HepG2 (cell line): ENCODE results near the gene TBX6. TPM values are rescaled to one million over a fixed set of nuclear protein-coding genes. Genes with fewer than 3 reads are reported as not detected.

Source experiments
- E2F2 ChIP-seq: sonication (generic); formaldehyde crosslinking; IDR thresholded peaks from 2 replicates; pipeline ENCODE4 v1.4.0; 2020; ENCODE audit warnings: missing genetic modification reagents, borderline replicate concordance
- ELK4 ChIP-seq: sonication (generic); formaldehyde crosslinking; IDR thresholded peaks from 2 replicates; pipeline ENCODE4 v1.9.0; 2021; ENCODE audit warnings: missing genetic modification reagents, borderline replicate concordance
- HDAC6 ChIP-seq: fragments of 200-600 bp; sonication (generic); IDR thresholded peaks from 2 replicates; pipeline ENCODE4 v1.7.0; 2017; ENCODE audit warnings: mild to moderate bottlenecking, antibody characterized with exemption, low read length, low read depth
- HNF4A ChIP-seq: sonication (generic); formaldehyde crosslinking; IDR thresholded peaks from 2 replicates; pipeline ENCODE4 v1.4.0; 2020; ENCODE audit warnings: missing genetic modification reagents
- HNRNPUL1 ChIP-seq: fragments of 200-400 bp; formaldehyde crosslinking; IDR thresholded peaks from 2 replicates; pipeline ENCODE4 v1.6.1; 2017; ENCODE audit warnings: low read depth, mild to moderate bottlenecking, low read length, moderate library complexity
- KDM2A ChIP-seq: sonication (generic); formaldehyde crosslinking; IDR thresholded peaks from 2 replicates; pipeline ENCODE4 v1.4.0; 2020; ENCODE audit warnings: low read depth, missing genetic modification reagents, borderline replicate concordance
- KLF6 ChIP-seq: IDR thresholded peaks from 2 replicates; pipeline ENCODE4 v1.8.0; 2016; ENCODE audit warnings: missing biosample characterization, missing genetic modification reagents
- MED8 ChIP-seq: sonication (generic); formaldehyde crosslinking; IDR thresholded peaks from 2 replicates; pipeline ENCODE4 v1.8.1; 2023; ENCODE audit warnings: mild to moderate bottlenecking, missing genetic modification reagents; ENCODE audit not compliant: insufficient replicate concordance
- PLSCR1 ChIP-seq: sonication (generic); formaldehyde crosslinking; IDR thresholded peaks from 2 replicates; pipeline ENCODE4 v1.5.0; 2020; ENCODE audit warnings: missing genetic modification reagents, mild to moderate bottlenecking, borderline replicate concordance
- ZBTB26 ChIP-seq: IDR thresholded peaks from 2 replicates; pipeline ENCODE4 v1.6.1; 2016; ENCODE audit warnings: missing compliant biosample characterization, missing genetic modification reagents, borderline replicate concordance
- ZNF337 ChIP-seq: sonication (generic); formaldehyde crosslinking; IDR thresholded peaks from 2 replicates; pipeline ENCODE4 v1.5.1; 2020; ENCODE audit warnings: missing genetic modification reagents, low read depth, mild to moderate bottlenecking, borderline replicate concordance
- ZNF512 ChIP-seq: sonication (generic); formaldehyde crosslinking; IDR thresholded peaks from 2 replicates; pipeline ENCODE4 v1.4.0; 2020; ENCODE audit warnings: mild to moderate bottlenecking, missing genetic modification reagents
- ZNF562 ChIP-seq: sonication (generic); formaldehyde crosslinking; IDR thresholded peaks from 2 replicates; pipeline ENCODE4 v1.8.0; 2022; ENCODE audit warnings: missing genetic modification reagents, borderline replicate concordance
- ZNF646 ChIP-seq: sonication (generic); formaldehyde crosslinking; IDR thresholded peaks from 2 replicates; pipeline ENCODE4 v1.9.0; 2021; ENCODE audit warnings: mild to moderate bottlenecking, missing genetic modification reagents
- polyA plus RNA-seq, 8 experiments: library from polyadenylated mRNA; depleted of rRNA in 3 of 8; stranded (reverse) in 7 of 8; unstranded in 1 of 8; fragments of >200 nt; fragmentation: Illumina TruSeq in 4 of 8; extraction: Trizol in 4 of 8; gene quantifications; 2 replicates each; pipeline versions ENCODE4 v1.2.1 to v1.2.3, GENCODE V29; 2011 to 2016; ENCODE audit warnings: low read depth in 4 of 8, missing spikeins in 1 of 8, mixed read lengths in 1 of 8; ENCODE audit not compliant: insufficient read depth in 1 of 8
- total RNA-seq, 5 experiments: library from RNA; depleted of rRNA; stranded (reverse); fragments of >200 nt; fragmentation: Illumina TruSeq; extraction: Trizol; gene quantifications; 2 replicates each; pipeline ENCODE4 v1.2.3, GENCODE V29; 2016; ENCODE audit warnings: low read depth in 1 of 5

Gene TBX6
- total and polyA plus RNA-seq, 2 of the 13 experiments (the other 11 are each of a cell fraction or from before 2014, with no cell fraction given), result 0.24 to 0.42 TPM

GRCh38 chr16:30063893-30064728 is 27.6 kb downstream of the TBX6 start (continued):
- TF ChIP-seq E2F2 (no peak), HDAC6 (no peak), ZNF646 (CRISPR knock-in tag) (no peak), ZNF337 (peak; percentile 49; the same call in 1 of the 2 replicates), ELK4 (CRISPR knock-in tag) (no peak), MED8 (CRISPR knock-in tag) (peak; percentile 31), ZNF562 (CRISPR knock-in tag) (no peak), PLSCR1 (CRISPR knock-in tag) (no peak), ZNF512 (CRISPR knock-in tag) (no peak), HNRNPUL1 (no peak), ZBTB26 (CRISPR knock-in tag) (peak; percentile 35; the same call in 1 of the 2 replicates), KLF6 (peak; percentile 28; the same call in 1 of the 2 replicates), KDM2A (CRISPR knock-in tag) (peak; percentile 92), HNF4A (CRISPR knock-in tag) (no peak)
